GM12875 (cell line): Measurements from ENCODE around the gene KCNT2.

ENCODE experiments used
- H3K4me3 ChIP-seq: one replicate; pipeline ENCODE4 v1.5.1; 2011; ENCODE audit warnings: low read depth, low read length, control low read depth
- CTCF ChIP-seq: IDR thresholded peaks from 2 replicates; pipeline ENCODE4 v1.5.1; 2011; ENCODE audit warnings: low read depth, mild to moderate bottlenecking, control low read depth, inconsistent platforms, low read length, moderate library complexity, borderline replicate concordance; ENCODE audit not compliant: insufficient read depth

Gene KCNT2

DNA sequence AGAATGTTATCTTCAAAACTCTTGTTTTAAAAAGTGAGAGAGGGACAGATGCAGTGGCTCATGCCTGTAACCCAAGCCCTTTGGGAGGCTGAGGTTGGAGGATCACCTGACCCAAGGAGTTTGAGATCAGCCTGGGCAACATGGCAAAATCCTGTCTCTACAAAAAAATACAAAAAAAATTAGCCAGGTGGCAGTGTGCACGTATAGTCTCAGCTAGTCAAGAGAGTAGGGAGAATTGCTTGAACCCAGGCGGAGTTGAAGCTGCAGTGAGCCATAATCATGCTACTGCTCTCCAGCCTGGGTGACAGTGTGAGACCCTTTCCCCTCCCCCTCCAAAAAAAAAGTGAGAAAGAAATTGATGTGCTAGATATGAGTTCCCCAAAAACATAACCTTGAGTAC is 131.0 kb downstream of the KCNT2 start:
- no peak for TF ChIP-seq CTCF
- no peak overlapping the region for H3K4me3 ChIP-seq

- TF ChIP-seq CTCF = no peak
- H3K4me3 ChIP-seq = no peak overlapping the region
Measured at GRCh38 chr1:196467230-196467925, 140.9 kb downstream of the KCNT2 start.

- no peak overlapping the region for H3K4me3 ChIP-seq
- no peak for TF ChIP-seq CTCF
Measured at GRCh38 chr1:196466654-196467053, 141.6 kb downstream of the KCNT2 start.

DNA sequence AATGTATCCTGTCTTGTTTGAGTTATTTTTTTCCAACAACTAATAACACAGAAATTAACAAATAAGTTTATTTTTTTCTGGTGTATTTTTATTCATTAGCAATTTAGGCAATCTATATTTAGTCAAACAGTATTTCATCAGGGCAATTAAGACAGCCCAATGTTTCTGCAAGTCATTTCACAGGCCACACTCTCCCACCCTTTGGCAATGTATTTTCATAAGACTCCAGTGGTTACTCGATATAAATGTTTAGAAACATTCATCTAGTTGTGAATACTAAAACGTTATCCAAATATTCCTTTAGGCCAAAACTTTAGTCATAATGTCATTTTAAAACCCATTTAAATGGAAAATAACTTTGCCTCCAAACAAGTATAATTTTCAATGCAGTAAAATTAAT is 142.1 kb downstream of the KCNT2 start:
- no peak overlapping the region for H3K4me3 ChIP-seq
- TF ChIP-seq CTCF = no peak

DNA sequence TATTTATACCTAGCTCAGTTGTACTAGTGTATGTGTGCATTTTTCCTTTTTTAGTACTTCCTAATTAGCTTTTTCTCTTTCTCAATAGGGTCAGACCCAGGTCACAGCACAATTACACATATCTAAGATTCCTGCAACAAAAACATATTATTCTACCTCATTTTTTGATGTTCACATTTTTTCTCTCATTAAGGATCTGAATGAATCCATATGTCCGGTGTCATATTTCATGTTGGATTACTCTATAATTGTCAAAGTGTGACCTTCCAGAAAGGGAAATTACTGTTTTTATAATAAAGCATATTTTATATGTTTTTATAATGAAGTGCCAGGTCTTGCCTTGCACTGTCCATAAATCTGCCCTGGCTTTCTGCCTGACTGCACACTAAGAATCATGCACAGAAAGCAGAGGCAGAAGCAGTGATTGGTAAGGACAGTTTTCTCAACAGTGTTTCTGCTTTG is 143.7 kb downstream of the KCNT2 start:
- H3K4me3 ChIP-seq = no peak overlapping the region
- TF ChIP-seq CTCF = no peak

DNA sequence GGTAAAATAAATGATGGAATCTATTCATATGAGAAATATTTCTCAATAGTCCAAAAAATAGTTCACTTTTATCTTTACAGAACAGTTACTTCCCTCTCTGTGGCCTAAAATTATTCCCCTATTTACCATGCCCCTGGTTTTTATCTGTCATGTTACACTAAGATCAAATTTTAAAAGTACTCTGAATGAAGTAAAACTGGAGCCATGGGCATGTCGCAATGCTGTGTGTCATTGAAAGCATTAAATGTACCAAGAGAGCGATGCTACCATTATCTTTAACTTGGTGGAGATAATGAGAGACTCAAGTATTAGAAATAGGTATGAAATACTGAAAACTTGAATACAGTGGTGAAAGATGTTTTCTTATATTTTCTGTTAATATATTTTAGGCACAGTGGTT is 146.2 kb downstream of the KCNT2 start:
- H3K4me3 ChIP-seq = no peak overlapping the region

GRCh38 chr1:196461521-196461920 is 146.7 kb downstream of the KCNT2 start:
- H3K4me3 ChIP-seq = no peak overlapping the region
- TF ChIP-seq CTCF = no peak

More for the DNA sequence above, 146.2 kb downstream of the KCNT2 start:
- no peak for TF ChIP-seq CTCF
